OCI-M2 (cell line): ENCODE measurements around the gene TGFB1.
"Not testable (repeated sequence)": the region's sequence is repeated elsewhere in the genome, so short reads cannot be mapped to it uniquely, and the experiment has no call there.

Experiments used
- DNase-seq: peaks from one replicate; lab custom pipeline; 2025; ENCODE audit not compliant: unreplicated experiment; lab: John Stamatoyannopoulos, UW

The TGFB1 gene

GRCh38 chr19:41303954-41304353, 49.8 kb downstream of the TGFB1 start:
- no peak for DNase-seq

- no peak for DNase-seq
These were observed 50.9 kb downstream of the TGFB1 start for GRCh38 chr19:41302624-41303351.

- DNase-seq, result no peak
These were observed 53.2 kb downstream of the TGFB1 start for GRCh38 chr19:41300555-41300954.

GRCh38 chr19:41299755-41300089, 54.0 kb downstream of the TGFB1 start:
- DNase-seq, result no peak

GRCh38 chr19:41299046-41299754, 54.5 kb downstream of the TGFB1 start:
- DNase-seq, result no peak

- no peak for DNase-seq
These were observed 55.3 kb downstream of the TGFB1 start for GRCh38 chr19:41298348-41298964.

GRCh38 chr19:41297628-41298347, 55.9 kb downstream of the TGFB1 start:
- no peak for DNase-seq

- no peak for DNase-seq
These were observed 57.3 kb downstream of the TGFB1 start for GRCh38 chr19:41296433-41296871.

- no peak for DNase-seq
These were observed 58.2 kb downstream of the TGFB1 start for GRCh38 chr19:41295499-41295898.

- DNase-seq, result no peak
These were observed 59.3 kb downstream of the TGFB1 start for GRCh38 chr19:41294393-41294792.

GRCh38 chr19:41289814-41290213, 63.9 kb downstream of the TGFB1 start:
- not testable (repeated sequence) for DNase-seq

- DNase-seq, result no peak
These were observed 64.8 kb downstream of the TGFB1 start for GRCh38 chr19:41288673-41289530.
